Activated T-cell treated with anti-CD3 and anti-CD28 coated beads for 1 hour (primary cell): Measurements from ENCODE around the gene PARK7.
A peak's percentile ranks its signal among the peaks of the same experiment; 100 is the strongest.

Experiments used
- DNase-seq: peaks from one replicate; pipeline ENCODE4 v3.0.0-alpha.2; 2020; ENCODE audit warnings: low read depth

Gene PARK7

GRCh38 chr1:8010080-8010664 is 48.7 kb downstream of the PARK7 start:
- DNase-seq: no peak

DNA sequence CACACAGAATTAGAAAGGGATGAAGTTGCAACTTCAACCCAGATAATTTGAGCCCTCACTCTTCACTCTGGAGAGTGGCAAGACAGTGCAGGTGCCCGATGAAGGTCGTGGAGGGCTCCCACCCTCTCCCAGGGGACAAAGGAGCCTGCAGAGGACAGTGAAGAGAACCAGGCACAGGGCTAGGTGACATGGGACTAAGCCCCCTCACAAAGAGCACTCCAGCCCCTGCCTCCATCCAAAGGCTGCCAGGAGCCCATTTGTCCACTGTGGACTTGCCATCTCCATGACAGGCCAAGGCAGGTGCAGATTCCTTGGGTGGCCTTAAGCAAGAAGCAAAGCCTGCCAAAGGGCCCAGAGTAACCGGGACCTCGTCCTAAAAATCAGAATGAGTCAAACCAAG is 49.5 kb downstream of the PARK7 start:
- DNase-seq: no peak

GRCh38 chr1:8011923-8012858 is 50.7 kb downstream of the PARK7 start:
- no peak for DNase-seq

- DNase-seq: no peak
Observed at GRCh38 chr1:8012955-8013354, 51.4 kb downstream of the PARK7 start.

- DNase-seq: no peak
Observed at GRCh38 chr1:8013399-8013798, 51.9 kb downstream of the PARK7 start.

- no peak for DNase-seq
Observed at GRCh38 chr1:8013800-8014199, 52.3 kb downstream of the PARK7 start.

DNA sequence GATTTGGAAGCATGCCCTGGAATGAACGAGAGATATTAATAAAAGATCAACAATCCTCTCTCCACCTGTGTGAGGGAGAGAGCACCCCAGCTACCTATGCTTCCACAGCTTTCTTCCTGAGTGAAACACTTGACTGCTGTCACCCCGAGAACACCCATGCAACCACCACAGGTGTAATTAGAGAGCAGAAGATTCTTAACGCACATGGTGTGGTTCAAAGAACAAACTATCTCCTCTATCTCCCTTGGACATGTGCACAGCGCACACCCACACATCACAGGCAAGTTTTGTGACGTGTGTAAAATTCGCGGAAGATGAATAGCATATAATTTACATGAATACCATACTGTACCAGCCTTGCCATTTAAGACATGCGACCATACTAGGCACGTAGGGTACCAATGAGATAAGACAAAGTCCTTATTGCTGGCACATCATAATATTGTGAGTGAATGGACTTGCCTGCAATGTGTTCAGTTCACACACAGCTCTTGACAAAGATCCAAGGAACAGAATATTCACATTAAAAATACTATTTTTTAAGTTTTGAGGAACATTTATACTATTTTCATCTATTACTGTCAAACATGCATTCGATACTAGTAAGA is 53.0 kb downstream of the PARK7 start:
- DNase-seq: no peak

DNA sequence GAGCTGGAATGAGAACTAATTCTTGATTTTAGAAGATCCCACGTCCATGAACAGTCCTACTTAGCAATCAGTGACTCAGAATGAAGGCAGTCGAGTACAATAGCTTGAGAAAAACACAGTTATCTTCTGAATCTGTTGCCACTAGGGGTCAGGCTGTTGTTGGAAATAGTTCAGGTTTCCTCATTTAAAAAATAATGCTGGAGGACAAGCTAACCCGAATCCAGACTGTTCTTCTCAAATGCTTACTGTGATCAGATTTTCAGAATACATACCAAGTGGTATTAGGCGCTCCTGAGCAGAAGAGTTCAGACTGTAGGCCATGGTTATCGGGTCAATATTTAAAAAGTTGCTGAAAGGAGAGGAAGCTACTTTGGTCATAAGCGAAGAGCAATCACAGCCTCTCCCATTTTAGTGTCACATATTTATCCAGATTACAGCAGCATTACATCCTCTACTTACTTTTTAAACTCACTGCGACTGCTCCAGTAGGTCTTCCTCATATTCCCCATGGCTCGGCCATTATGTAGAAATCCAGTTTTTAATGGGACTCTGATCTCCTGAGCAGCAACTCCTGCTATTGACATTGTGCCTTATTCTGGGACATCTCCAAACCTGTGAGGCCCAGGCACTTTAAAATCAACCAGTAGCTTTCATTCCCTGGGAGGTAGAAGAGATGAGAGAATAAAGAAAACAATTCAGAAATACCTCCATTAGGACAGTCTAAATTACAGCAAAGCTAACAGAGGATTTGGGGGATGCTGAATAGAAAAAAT is 53.7 kb downstream of the PARK7 start:
- DNase-seq: peak; percentile 19

DNA sequence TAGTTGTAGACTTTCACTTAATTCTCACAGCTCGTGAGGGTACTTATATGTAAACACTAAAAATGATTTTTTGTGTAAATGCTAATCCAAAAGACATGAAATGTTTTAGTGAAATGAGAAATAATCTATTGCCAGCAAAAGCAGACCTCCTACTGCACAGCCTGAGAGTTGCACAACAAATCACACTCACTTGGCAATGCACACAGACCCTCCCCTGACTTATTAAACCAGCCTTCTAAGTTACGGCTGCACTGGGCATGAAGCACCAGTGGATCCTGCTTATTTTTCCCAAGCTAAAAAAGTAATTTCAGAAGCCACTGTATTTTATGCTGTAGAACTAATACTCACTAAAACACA is 54.3 kb downstream of the PARK7 start:
- no peak for DNase-seq

GRCh38 chr1:8016210-8016894 is 54.8 kb downstream of the PARK7 start:
- DNase-seq: no peak

- no peak for DNase-seq
Observed at GRCh38 chr1:8016895-8017241, 55.4 kb downstream of the PARK7 start.

DNA sequence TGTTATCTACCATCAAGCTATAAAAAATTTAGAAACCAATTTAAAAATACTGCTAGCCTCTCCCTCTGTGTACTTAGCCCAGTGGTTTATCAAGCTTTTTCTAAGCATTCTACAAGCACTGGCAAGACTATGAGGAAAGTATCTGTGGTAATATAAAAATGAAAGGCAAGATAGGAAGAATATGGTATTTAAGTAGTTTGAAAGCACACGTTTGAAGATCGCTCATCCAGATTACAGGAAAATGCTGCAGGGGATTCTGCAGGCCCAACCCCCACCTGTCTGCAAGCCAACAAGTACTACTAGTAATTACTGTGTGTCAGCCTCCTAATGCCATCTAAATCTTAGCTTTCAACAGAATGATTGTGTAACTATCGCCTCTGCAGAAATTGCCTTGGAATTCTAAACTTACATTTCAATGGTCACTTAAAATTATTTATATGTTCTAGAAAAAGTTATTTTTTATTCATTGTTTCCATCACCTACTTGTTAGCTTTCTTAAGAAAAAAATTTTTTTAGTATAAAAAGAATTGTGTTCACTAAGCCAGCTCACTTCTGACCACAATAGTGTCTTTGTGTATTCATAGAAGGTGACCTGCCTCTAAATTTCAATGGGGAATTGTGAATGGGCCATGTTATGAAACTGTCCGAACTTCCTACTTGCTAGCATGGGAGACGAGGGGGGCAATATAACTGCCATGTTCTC is 56.1 kb downstream of the PARK7 start:
- no peak for DNase-seq

GRCh38 chr1:8018492-8019228 is 57.1 kb downstream of the PARK7 start:
- DNase-seq: no peak

DNA sequence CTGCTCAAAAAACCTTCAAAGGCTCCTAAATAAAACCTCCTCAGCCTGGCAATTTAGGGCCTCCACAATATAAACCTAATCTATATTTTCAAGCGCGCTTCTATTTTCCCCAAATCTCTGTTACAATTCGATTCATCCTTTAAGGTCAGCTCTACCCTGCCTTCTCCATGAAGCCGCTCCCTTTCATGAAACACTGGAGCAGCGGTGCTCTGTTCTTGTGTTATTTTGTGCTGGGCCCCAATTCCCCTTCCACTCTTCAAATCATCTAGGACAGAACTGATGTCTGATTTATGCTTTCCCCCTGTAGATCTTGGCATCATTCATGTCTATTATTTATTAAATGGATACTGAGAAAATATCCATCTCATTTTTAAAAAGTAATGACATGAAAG is 57.7 kb downstream of the PARK7 start:
- DNase-seq: no peak

DNA sequence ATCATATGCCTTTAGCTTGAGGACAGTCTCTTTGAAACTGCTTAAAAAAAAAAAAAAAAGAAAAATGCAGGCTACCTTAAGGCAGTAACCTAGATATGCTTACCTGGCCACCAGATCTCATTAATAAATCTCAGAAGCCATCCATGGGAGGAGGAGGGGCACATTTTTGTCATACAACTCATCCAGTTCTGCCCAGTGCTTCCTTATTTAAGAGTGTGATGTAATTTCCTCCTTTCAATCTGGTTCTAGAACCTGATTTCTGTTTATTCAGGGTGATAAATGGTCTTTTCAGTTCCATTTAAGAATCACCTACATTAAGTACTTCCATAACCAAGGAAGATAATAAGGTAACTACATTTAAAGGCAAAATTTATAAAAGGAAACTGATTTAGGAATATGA is 58.5 kb downstream of the PARK7 start:
- no peak for DNase-seq

DNA sequence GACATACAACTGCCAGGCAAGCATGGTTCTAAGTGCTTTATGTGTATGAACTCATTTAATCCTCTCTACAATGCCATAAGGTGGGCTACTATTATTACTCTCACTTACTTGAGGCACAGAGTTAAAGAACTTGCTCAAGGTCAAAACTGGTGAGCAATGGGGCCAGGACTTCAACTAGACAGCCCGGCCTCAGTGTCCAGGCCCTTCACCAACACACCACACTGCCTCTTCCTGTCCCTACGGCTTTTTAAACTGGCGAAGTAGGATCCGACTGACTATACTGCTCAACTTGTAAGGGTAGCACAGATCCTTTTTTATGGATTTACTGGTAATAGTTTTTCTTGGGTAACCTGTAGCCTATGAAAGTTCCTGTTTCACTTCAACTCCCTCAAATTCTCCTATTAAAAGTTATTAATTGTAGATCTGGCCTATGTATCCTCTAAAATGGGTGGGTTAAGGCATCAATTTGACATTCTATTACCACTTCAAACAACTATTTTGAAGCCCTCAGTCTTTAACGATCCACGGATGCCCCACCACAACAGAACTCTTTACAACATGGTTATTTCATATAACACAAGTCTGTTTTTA is 60.3 kb downstream of the PARK7 start:
- no peak for DNase-seq

DNA sequence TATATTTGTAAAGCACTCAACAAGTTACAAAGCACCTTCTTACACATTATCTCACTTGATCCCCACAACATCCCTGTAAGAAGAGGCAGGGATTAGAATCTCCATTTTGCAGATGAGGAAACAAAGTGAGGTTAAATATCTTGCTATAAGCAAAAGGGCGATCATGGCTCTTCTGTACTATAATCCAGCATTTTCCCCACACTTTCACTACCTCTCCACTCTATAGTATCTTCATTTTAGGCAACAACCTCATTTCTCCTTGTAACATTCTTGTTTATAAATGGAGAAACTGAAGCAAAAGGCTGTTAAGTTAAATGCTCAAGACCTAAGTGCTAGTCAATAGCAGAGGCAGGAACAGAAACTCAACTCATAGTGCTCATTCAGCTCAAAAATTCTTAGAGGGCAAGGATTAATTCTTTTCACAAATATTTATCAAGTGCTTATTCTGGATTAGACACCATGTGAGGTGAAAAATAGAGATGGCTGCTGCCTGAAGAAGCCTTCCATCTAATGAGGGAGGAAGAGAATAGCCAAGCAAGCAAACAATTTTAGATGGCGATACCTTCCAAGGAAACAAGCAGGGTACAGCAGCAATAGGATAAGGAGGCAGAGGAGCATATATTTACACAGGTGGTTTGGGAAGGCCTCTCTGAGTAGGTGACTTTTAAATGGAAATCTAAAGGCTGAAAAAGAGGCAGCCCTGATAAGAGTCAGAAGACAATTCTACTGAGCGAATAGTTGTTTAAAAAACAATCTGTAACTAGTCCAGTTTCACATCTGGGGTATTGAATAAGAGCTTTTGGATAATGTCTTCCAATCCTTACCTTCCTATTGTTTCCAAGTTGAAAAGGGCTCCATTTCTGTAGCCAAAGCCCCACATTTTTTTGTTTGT is 61.1 kb downstream of the PARK7 start:
- no peak for DNase-seq

GRCh38 chr1:8023287-8023994 is 61.9 kb downstream of the PARK7 start:
- DNase-seq: no peak

GRCh38 chr1:8023995-8024313 is 62.4 kb downstream of the PARK7 start:
- DNase-seq: no peak
